DND-41 (cell line): ENCODE measurements around the gene FHIT.

Experiments
- ATAC-seq: fragments of 200-7000 bp; cut with Tn5 transposase; 3 replicates; pipeline ENCODE4 v1.9.1; 2021; ENCODE audit warnings: low read depth; ENCODE audit not compliant: insufficient read depth
- DNase-seq: peaks from one replicate; pipeline ENCODE4 v3.0.0-alpha.2; 2020
- H2AFZ ChIP-seq: 2 replicates; pipeline ENCODE4 v1.6.0; 2012; ENCODE audit warnings: low read depth, low read length
- H3K27ac ChIP-seq: 2 replicates; pipeline ENCODE4 v1.5.1; 2012; ENCODE audit warnings: low read length, inconsistent platforms
- H3K27me3 ChIP-seq: fragments of 200-600 bp; sonication (generic); 2 replicates; pipeline ENCODE4 v1.6.0; 2012; ENCODE audit warnings: low read length, mild to moderate bottlenecking, inconsistent platforms; ENCODE audit not compliant: insufficient read depth, poor library complexity
- H3K36me3 ChIP-seq: 2 replicates; pipeline ENCODE4 v1.5.1; 2012; ENCODE audit warnings: low read length, inconsistent platforms; ENCODE audit not compliant: insufficient read depth
- H3K4me1 ChIP-seq: 2 replicates; pipeline ENCODE4 v1.5.1; 2012; ENCODE audit warnings: mild to moderate bottlenecking, low read length; ENCODE audit not compliant: insufficient read depth
- H3K4me2 ChIP-seq: 2 replicates; pipeline ENCODE4 v1.6.0; 2012; ENCODE audit warnings: mild to moderate bottlenecking, moderate library complexity, low read length, inconsistent platforms; ENCODE audit not compliant: insufficient read depth
- H3K4me3 ChIP-seq, 2 experiments: fragments of 200-600 bp in 1 of 2; shearing (Covaris generic) in 1 of 2; 2 replicates each; pipeline ENCODE4 v1.5.1; 2012 to 2016; ENCODE audit warnings: inconsistent platforms in 2 of 2, low read length in 2 of 2, mild to moderate bottlenecking in 2 of 2, low read depth in 1 of 2, moderate library complexity in 1 of 2
- H3K79me2 ChIP-seq: 2 replicates; pipeline ENCODE4 v1.6.0; 2012; ENCODE audit warnings: low read length, inconsistent platforms; ENCODE audit not compliant: insufficient read depth
- H3K9ac ChIP-seq: 2 replicates; pipeline ENCODE4 v1.6.0; 2012; ENCODE audit warnings: low read depth, mild to moderate bottlenecking, inconsistent platforms, low read length, moderate library complexity
- H3K9me3 ChIP-seq: 2 replicates; pipeline ENCODE4 v1.5.1; 2012; ENCODE audit warnings: low read length, moderate library complexity, mild to moderate bottlenecking, inconsistent platforms; ENCODE audit not compliant: insufficient read depth, severe bottlenecking
- H4K20me1 ChIP-seq: 2 replicates; pipeline ENCODE4 v1.6.0; 2012; ENCODE audit warnings: low read length; ENCODE audit not compliant: insufficient read depth
- EZH2 ChIP-seq: IDR thresholded peaks from 3 replicates; pipeline ENCODE4 v1.6.1; 2012; ENCODE audit warnings: borderline replicate concordance, low read depth, mild to moderate bottlenecking, moderate library complexity, low read length, inconsistent platforms; ENCODE audit not compliant: severe bottlenecking
- TF ChIP-seq, protein P1 (sequence below): IDR thresholded peaks from 2 replicates; pipeline ENCODE4 v1.5.1; 2012; ENCODE audit warnings: borderline replicate concordance, low read length, moderate library complexity, mild to moderate bottlenecking; ENCODE audit not compliant: poor library complexity, severe bottlenecking; ENCODE audit errors: extremely low read depth

The FHIT gene

DNA sequence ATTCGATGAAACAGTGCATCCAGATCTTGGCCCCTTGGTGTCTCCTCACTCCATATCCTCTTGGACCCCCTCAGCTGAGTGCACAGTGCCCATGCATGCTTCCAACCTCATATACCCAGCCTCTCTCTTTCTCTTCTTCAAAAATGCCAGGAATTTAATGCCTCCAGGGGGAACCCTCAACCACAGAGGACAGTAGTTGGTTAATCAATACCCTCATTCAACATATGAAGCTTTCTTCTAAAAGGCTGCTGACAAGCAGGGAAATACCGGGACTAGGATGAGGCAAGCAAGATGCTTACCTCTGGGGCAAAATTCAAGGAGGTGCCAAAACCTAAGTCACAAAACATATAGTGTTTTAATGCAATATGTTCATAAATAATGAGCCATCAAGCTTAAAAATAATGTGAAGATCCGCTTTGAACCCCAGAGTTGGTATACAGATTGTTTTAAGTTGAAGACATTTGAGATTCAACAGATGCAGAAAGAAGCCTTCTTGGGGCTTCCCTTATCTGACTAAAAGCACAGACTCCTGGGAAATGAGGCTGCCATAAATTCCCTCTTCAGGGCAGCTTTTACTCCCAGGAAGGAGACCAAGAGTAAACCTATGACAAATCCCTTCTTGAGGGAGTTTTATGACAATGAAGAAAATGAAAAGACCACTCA is 48.2 kb upstream of the FHIT start:
- H3K4me3 ChIP-seq: no peak overlapping the region
- H3K79me2 ChIP-seq: no peaks in the 10 kb centered on the region
- ATAC-seq: no peak
- no peak for DNase-seq
- TF ChIP-seq, protein P1, sequence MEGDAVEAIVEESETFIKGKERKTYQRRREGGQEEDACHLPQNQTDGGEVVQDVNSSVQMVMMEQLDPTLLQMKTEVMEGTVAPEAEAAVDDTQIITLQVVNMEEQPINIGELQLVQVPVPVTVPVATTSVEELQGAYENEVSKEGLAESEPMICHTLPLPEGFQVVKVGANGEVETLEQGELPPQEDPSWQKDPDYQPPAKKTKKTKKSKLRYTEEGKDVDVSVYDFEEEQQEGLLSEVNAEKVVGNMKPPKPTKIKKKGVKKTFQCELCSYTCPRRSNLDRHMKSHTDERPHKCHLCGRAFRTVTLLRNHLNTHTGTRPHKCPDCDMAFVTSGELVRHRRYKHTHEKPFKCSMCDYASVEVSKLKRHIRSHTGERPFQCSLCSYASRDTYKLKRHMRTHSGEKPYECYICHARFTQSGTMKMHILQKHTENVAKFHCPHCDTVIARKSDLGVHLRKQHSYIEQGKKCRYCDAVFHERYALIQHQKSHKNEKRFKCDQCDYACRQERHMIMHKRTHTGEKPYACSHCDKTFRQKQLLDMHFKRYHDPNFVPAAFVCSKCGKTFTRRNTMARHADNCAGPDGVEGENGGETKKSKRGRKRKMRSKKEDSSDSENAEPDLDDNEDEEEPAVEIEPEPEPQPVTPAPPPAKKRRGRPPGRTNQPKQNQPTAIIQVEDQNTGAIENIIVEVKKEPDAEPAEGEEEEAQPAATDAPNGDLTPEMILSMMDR: no peak
- no peak for TF ChIP-seq EZH2
- H2AFZ ChIP-seq: no peak overlapping the region
- no peak overlapping the region for H3K27ac ChIP-seq
- H4K20me1 ChIP-seq: no peaks in the 10 kb centered on the region
- H3K36me3 ChIP-seq: no peaks in the 10 kb centered on the region
- no peaks in the 10 kb centered on the region for H3K4me1 ChIP-seq
- no peaks in the 10 kb centered on the region for H3K9me3 ChIP-seq
- no peaks in the 10 kb centered on the region for H3K27me3 ChIP-seq
- no peak overlapping the region for H3K4me2 ChIP-seq
- no peak overlapping the region for H3K9ac ChIP-seq

- H3K36me3 ChIP-seq: no peaks in the 10 kb centered on the region
- no peak overlapping the region for H3K4me3 ChIP-seq
- no peak for ATAC-seq
- H4K20me1 ChIP-seq: no peaks in the 10 kb centered on the region
- no peak overlapping the region for H2AFZ ChIP-seq
- no peaks in the 10 kb centered on the region for H3K27me3 ChIP-seq
- H3K4me2 ChIP-seq: no peak overlapping the region
- no peaks in the 10 kb centered on the region for H3K79me2 ChIP-seq
- no peaks in the 10 kb centered on the region for H3K4me1 ChIP-seq
- no peak overlapping the region for H3K9ac ChIP-seq
- H3K27ac ChIP-seq: no peak overlapping the region
- H3K9me3 ChIP-seq: no peaks in the 10 kb centered on the region
- TF ChIP-seq EZH2: no peak
- TF ChIP-seq, protein P1: no peak
- DNase-seq: no peak
Observed at GRCh38 chr3:61297821-61298220, 46.6 kb upstream of the FHIT start.

- no peak overlapping the region for H2AFZ ChIP-seq
- H4K20me1 ChIP-seq: no peaks in the 10 kb centered on the region; the same call in 1 of the 2 replicates
- no peaks in the 10 kb centered on the region for H3K36me3 ChIP-seq
- ATAC-seq (no peak), DNase-seq (no peak)
- H3K4me3 ChIP-seq: no peak overlapping the region
- TF ChIP-seq, protein P1: no peak
- TF ChIP-seq EZH2: no peak
- H3K9me3 ChIP-seq: no peaks in the 10 kb centered on the region
- no peaks in the 10 kb centered on the region for H3K27me3 ChIP-seq
- no peaks in the 10 kb centered on the region for H3K79me2 ChIP-seq
- no peaks in the 10 kb centered on the region for H3K4me1 ChIP-seq
- no peak overlapping the region for H3K4me2 ChIP-seq
- H3K9ac ChIP-seq: no peak overlapping the region
- no peak overlapping the region for H3K27ac ChIP-seq
Observed at GRCh38 chr3:61288446-61288845, 37.2 kb upstream of the FHIT start.
